Activated naive CD8-positive, alpha-beta T cell treated with anti-CD3 and anti-CD28 coated beads, Interleukin-2, amount 50 U/mL, for 16 hours (primary cell): Measurements from ENCODE around the gene METTL9.
"Not testable (repeated sequence)": the region's sequence is repeated elsewhere in the genome, so short reads cannot be mapped to it uniquely, and the experiment has no call there.

Experiments used
- DNase-seq: peaks from one replicate; pipeline ENCODE4 v3.0.0-alpha.2; 2020; ENCODE audit warnings: low read depth, low spot score

METTL9 gene

GRCh38 chr16:21663889-21664647 lies 64.7 kb downstream of the METTL9 start, which contains the start of gene OTOA:
Gene OTOA, plus strand, starts transcription at chr16:21663968. Its CDS starts 14,547 bp downstream, at chr16:21678515.
- peak; percentile 9 for DNase-seq

GRCh38 chr16:21664801-21665492 lies 65.6 kb downstream of the METTL9 start:
- DNase-seq: no peak

GRCh38 chr16:21666772-21667171 lies 67.4 kb downstream of the METTL9 start:
- no peak for DNase-seq

DNA sequence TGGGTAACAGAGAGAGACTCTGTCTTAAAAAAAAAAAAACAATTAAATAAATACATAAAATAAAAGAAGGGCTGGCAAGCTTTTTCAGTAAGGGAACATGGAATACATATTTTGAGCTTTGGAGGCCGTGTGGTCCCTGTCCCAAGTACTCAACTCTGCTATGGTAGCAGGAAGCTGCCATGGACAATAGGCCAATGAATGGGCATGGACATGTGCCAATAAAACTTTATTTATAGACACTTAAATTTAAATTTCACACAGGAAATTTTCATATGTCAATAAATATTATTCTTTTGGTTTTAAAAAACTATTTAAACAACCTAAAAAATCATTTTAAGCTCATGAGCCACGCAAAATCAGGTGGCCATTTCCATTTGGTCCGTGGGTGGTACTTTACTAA lies 68.2 kb downstream of the METTL9 start:
- DNase-seq: no peak

DNA sequence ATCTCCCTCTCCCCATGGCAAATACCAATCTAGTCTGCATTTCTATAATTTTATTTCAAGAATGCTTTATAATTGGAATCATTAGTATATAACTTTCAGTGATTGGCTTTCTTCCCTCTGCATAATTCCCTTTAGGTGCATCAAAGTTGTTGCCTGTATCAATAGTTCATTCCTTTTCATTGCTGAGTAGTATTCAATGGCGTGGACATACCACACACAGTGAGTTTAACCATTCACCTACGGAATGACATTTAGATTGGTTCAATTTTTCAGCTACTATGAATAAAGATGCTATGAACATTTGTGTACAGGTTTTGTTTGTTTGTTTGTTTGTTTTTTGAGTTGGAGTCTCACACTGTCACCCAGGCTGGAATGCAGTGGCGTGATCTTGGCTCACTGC lies 74.1 kb downstream of the METTL9 start:
- DNase-seq: no peak

GRCh38 chr16:21674456-21674855 lies 75.1 kb downstream of the METTL9 start:
- not testable (repeated sequence) for DNase-seq

DNA sequence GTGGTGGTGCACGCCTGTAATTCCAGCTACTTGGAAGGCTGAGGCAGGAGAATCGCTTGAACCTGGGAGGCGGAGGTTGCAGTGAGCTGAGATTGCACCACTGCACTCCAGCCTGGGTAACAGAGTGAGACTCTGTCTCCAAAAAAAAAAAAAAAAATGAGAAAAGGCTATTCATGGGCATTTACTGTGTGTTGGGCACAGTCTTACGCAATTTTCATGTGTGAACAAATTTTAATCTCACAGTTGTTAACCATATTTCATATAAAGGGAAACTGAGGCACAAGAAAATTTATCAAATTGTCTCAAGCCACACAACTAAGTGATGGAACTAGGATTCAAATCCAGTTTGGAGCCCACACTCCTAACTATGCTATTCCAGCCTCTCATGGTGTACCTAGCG lies 81.3 kb downstream of the METTL9 start:
- not testable (repeated sequence) for DNase-seq

DNA sequence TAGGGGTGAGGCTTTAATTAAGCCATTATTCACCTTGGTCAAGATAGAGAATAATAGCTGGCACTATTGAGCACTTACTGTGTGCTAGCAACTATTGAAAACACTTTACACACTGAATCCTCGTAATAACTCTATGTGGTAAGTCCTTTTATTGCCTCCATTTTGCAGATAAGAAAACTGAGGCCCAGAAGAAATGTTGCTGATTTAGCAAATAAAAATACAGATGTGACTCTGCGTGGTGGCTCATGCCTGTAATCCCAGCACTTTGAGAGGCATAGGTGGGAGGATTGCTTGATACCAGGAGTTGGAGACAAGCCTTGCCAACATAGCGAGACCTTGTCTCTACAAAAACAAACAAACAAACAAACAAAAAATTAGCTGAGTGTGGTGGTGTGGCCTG lies 83.8 kb downstream of the METTL9 start:
- no peak for DNase-seq

DNA sequence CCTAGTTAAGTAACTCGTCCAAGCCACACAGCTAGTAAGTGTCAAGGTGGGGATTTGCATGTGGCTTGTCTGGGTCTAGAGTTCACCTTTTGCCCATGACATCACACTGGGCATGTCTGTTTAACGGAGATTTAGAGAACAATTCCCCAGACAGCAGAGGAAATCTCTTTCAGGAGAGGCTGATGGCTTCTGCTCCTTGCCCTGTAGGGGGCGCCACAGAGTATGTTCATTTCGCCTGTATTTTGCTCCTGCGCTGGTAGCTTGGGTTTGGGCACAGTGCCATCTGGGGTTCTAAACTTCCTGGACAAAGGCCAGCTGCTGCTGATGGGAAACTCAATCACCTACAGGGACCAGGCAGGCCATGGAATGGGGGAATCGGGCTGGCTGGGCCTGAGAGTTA lies 84.8 kb downstream of the METTL9 start:
- DNase-seq: no peak

DNA sequence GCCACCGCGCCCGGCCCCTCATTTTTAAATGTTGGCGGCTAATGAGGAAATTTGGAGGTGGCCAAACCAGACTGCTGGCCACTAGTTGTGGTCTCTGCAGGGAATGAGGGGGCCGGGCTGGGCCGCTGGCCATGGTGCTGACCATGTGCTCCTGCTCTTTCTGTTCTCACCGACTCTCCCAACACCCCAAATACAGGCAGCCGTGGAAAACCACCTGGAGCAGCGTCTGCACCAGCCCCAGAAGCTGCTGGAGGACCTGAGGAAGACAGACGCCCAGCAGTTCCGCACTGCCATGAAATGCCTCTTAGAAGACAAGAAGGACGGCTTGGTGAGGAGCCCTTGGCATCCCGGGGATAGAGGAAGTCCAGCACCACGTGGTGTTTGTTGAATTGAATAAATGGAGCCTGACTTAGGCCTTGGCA lies 85.7 kb downstream of the METTL9 start:
- DNase-seq: no peak

DNA sequence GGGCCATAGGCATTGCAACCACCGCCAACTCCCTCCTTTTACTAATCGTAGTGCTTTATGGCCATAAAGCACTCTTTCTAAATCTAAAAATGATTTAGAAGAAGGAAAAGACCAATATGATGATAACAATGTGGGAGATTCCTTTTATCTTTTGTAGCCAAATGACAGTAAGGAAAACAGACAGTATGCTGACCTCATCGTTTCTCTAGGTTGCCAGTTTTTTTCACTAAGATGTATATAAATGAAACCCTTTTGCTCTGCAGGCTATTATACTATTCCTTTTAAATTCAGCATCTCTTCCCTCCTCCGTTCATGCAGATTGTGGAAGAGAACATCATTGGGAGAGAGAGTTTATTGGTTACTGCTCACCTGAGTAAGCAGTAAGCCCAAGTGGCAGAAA lies 89.7 kb downstream of the METTL9 start:
- DNase-seq: no peak

DNA sequence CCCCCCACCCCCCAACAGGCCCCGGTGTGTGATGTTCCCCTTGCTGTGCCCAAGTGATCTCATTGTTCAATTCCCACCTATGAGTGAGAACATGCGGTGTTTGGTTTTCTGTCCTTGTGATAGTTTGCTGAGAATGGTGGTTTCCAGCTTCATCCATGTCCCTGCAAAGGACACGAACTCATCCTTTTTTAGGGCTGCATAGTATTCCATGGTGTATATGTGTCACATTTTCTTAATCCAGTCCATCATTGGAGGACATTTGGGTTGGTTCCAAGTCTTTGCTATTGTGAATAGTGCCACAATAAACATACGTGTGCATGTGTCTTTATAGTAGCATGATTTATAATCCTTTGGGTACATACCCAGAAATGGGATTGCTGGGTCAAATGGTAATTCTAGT lies 91.6 kb downstream of the METTL9 start:
- DNase-seq: not testable (repeated sequence)

GRCh38 chr16:21694609-21695008 lies 95.2 kb downstream of the METTL9 start:
- no peak for DNase-seq

DNA sequence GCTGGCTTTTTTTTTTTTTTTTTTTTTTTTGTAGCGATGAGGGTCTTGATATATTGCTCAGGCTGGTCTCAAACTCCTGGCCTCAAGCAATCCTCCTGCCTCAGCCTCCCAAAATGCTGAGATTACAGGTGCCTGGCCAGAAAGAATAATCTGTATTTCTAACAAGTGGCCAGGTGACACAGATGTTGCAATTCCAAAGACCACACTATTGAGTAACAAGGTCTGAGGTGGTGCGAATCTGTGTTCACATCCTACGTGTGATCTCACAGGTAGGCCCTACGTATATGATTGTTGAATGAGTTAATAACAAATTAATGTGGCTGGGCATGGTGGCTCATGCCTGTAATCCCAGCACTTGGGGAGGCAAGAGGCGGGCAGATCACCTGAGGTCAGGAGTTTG lies 97.7 kb downstream of the METTL9 start:
- DNase-seq: no peak

DNA sequence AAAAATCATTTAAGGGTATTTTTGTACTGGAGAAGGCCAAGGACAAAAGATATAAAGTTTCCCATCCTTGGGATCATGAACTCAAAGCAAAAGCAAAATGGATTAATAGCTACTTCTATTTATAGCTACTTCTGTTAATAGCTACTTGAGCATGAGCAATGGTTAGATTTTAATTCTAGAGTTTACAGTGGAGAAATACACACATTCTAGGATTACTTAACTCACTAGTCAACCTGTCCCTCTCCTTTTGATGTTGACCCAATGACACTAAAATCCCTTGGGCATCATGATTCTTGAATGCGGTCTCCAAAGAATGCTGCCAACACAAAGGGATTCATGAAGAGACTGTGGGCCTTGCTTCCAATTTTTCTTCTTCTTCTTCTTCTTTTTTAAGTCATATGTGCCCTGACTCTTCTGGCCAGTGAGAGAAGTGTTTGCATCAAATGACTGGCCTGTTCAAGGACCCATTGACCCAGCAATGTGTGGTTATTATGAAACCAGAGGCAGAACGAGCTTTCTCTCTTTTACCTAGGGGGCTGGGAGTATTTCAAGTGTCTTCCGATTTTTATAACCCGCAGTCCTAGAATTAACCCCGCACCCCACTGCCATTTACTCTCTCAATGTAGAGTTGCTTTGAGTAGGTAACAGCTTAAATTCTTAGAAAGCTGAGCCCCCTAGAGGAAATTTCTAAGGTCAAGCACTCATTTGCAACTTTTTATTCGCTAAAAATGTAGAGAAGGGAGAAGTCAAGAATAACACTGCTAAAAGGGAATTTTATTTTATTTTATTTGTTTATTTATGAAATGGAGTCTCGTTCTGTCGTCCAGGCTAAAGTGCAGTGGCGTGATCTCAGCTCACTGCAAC lies 99.0 kb downstream of the METTL9 start:
- DNase-seq: no peak

DNA sequence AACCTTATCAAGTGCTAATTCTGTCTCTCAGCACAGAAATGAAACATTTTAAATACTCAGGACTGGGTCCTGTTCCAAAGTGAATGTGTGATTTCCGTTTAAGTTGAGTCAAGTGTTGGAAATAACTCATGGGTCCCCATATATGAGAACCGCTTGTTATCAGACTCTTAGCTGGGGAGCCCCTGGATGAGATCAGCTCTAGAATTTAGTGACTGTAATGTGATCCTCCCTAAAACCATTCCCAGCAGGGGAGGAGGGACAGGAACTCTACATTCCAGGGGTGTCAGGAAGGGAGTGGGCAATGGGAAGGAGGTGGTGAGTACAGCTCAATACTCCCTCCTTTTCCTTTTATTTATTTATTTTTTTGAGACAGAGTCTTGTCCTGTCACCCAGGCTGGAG lies 101.9 kb downstream of the METTL9 start:
- DNase-seq: no peak

DNA sequence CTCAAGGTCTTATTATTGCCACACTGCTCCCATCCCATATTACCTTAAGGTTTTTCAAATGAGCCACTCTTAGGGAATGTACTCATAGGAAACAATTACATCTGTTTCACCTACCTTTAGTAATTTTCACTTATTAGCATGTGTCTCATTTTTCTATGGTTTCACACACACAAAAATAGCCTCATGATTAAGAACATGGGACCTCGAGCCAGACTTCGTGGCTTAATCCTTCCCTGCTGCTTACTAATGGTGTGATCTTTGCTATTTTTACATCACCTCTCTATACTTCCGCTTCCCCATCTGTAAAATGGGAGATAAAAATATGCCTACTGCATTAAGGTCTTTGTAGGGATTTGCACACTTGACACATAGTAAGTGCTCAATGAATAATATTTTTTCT lies 102.9 kb downstream of the METTL9 start:
- DNase-seq: no peak

- no peak for DNase-seq
Measured at GRCh38 chr16:21703156-21703555, 103.8 kb downstream of the METTL9 start.

DNA sequence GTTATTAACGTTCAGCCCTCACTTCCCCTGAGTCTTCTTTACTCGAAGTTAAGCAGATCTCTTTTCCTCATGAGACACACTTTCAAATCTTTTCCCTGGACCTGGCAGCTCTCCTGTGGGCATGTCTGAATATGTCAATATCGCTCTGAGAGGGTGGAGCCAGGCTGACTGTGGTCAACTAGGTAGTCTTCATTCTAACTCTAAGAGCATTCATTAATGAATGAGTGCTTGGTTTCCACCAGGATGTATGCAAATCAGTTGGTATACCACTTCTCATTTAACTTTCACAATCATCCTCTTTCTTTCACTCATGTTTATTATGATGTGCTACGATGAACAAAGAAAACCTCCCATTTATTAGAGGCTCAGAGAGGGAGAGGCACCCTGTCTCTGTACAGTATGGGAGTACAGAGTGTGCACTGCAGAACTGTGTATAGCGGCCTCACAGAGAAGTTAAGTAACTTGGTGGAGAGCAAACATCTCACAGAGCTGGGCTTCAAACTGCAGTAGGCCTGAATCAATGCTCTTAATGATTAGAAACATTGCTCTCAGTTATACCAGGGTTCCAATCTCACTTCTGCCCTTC lies 104.3 kb downstream of the METTL9 start:
- no peak for DNase-seq

DNA sequence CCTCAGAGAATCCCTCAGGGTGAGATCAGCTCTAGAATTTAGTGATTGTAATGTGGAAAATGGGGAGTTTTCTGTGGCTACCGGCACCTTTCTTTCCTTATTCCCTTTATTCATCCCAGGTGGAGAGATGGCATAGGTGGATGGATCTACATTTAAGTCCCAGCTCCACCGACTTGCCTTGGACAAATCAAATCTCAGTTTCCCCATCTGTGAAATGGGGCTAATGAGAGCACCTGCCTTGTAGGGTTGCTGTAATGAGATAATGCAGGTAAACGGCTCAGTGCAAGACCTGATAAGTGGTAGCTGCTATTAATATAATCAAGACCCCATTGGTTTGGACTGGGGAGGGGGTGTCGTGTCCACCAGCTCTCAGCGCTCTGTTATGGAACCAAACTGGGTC lies 104.9 kb downstream of the METTL9 start:
- DNase-seq: no peak

DNA sequence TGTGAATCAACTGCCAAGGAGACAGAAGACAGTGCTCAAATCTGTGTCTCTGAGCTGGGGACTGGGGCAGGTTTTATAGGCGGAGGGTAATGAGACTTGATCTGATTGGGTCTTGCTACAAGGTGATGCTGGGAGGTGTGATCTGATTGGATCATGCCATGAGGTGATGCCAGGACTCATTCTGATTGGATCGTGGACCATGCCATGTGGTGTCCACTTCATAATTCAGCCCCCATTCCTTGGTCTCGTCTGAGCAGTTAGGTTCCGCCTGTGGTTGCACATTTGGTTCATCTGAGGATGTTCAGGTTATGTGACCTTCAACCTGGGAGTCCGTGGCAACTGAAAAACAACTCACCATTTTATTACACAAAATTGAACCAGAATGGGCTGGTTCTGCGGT lies 105.4 kb downstream of the METTL9 start:
- DNase-seq: no peak
